CD14-positive monocyte (primary cell): ENCODE results near the gene SLC9A9. TPM values are rescaled to one million over a fixed set of nuclear protein-coding genes. Genes with fewer than 3 reads are reported as not detected.

Source experiments
- DNase-seq, 3 donors: peaks; one replicate each; pipeline ENCODE4 v3.0.0-alpha.2; 2011 to 2022
- H2AFZ ChIP-seq: 2 replicates; pipeline ENCODE4 v1.6.0; 2012; ENCODE audit warnings: mild to moderate bottlenecking, low read depth, low read length, inconsistent platforms; ENCODE audit not compliant: insufficient read depth, poor library complexity, severe bottlenecking
- H3K27ac ChIP-seq, 2 donors: 1 replicate in 1 of 2; 2 replicates in 1 of 2; pipeline ENCODE4 v1.5.1; 2012 to 2013; ENCODE audit warnings: low read length in 2 of 2, control low read depth in 1 of 2, inconsistent platforms in 1 of 2, low read depth in 1 of 2, mild to moderate bottlenecking in 1 of 2
- H3K27me3 ChIP-seq, 2 donors: one replicate each; pipeline versions ENCODE4 v1.6.0 to v1.6.1; 2011 to 2013; ENCODE audit warnings: low read length in 2 of 2; ENCODE audit not compliant: control insufficient read depth in 2 of 2, insufficient read depth in 2 of 2
- H3K36me3 ChIP-seq, 2 donors: replicated peaks in 1 of 2; 1 replicate in 1 of 2; 2 replicates in 1 of 2; pipeline versions ENCODE4 v1.5.1 to v1.6.1; 2012 to 2013; ENCODE audit warnings: low read length in 2 of 2, control low read depth in 1 of 2, inconsistent platforms in 1 of 2, mild to moderate bottlenecking in 1 of 2; ENCODE audit not compliant: insufficient read depth in 2 of 2, control insufficient read depth in 1 of 2
- H3K4me1 ChIP-seq, 2 donors: 1 replicate in 1 of 2; 2 replicates in 1 of 2; pipeline versions ENCODE4 v1.5.1 to v1.6.1; 2012 to 2013; ENCODE audit warnings: low read length in 2 of 2, control low read depth in 1 of 2, inconsistent platforms in 1 of 2, mild to moderate bottlenecking in 1 of 2, moderate library complexity in 1 of 2; ENCODE audit not compliant: insufficient read depth in 2 of 2, control insufficient read depth in 1 of 2
- H3K4me2 ChIP-seq: replicated peaks from 2 replicates; pipeline ENCODE3; 2012; ENCODE audit warnings: low read length, moderate library complexity, mild to moderate bottlenecking; ENCODE audit not compliant: poor library complexity, severe bottlenecking; ENCODE audit errors: extremely low read depth
- H3K4me3 ChIP-seq, 3 experiments: fragments of 200-600 bp in 1 of 3; sonication (generic) in 1 of 3; replicated peaks in 1 of 3; 1 replicate in 2 of 3; 2 replicates in 1 of 3; pipeline ENCODE4 v1.5.1; 2011 to 2013; ENCODE audit warnings: low read length in 3 of 3, mild to moderate bottlenecking in 3 of 3, control low read depth in 2 of 3, low read depth in 2 of 3, inconsistent platforms in 1 of 3, moderate library complexity in 1 of 3
- H3K79me2 ChIP-seq: 2 replicates; pipeline ENCODE4 v1.6.0; 2012; ENCODE audit warnings: mild to moderate bottlenecking, control low read depth, inconsistent platforms, low read length, moderate library complexity; ENCODE audit not compliant: insufficient read depth
- H3K9ac ChIP-seq: 2 replicates; pipeline ENCODE4 v1.6.0; 2017; ENCODE audit warnings: low read length, mild to moderate bottlenecking; ENCODE audit not compliant: insufficient read depth, poor library complexity, severe bottlenecking
- H3K9me3 ChIP-seq, 2 donors: replicated peaks in 1 of 2; 1 replicate in 1 of 2; 2 replicates in 1 of 2; pipeline versions ENCODE4 v1.5.1 to v1.6.1; 2012 to 2013; ENCODE audit warnings: low read length in 2 of 2, control low read depth in 1 of 2; ENCODE audit not compliant: control insufficient read depth in 1 of 2, insufficient read depth in 1 of 2
- H4K20me1 ChIP-seq: 2 replicates; pipeline ENCODE4 v1.6.0; 2012; ENCODE audit warnings: mild to moderate bottlenecking, low read length, control low read depth, moderate library complexity; ENCODE audit not compliant: insufficient read depth
- H3K27ac Mint-ChIP-seq, 7 donors: one replicate each; pipeline ENCODE4 v1.8.0; 2020; ENCODE audit warnings: mild to moderate bottlenecking in 7 of 7, mixed read lengths in 7 of 7, moderate library complexity in 6 of 7, inconsistent platforms in 2 of 7
- H3K27me3 Mint-ChIP-seq, 3 donors: one replicate each; pipeline ENCODE4 v1.8.0; 2021 to 2022; ENCODE audit warnings: low read depth in 3 of 3, mild to moderate bottlenecking in 3 of 3, mixed read lengths in 3 of 3, moderate library complexity in 3 of 3, inconsistent platforms in 1 of 3
- H3K36me3 Mint-ChIP-seq, 2 donors: one replicate each; pipeline ENCODE4 v1.8.0; 2020; ENCODE audit warnings: mixed read lengths in 2 of 2, inconsistent platforms in 1 of 2, mild to moderate bottlenecking in 1 of 2
- H3K4me1 Mint-ChIP-seq: one replicate; pipeline ENCODE4 v1.8.0; 2020; ENCODE audit warnings: mild to moderate bottlenecking, mixed read lengths
- H3K4me3 Mint-ChIP-seq, 2 donors: one replicate each; pipeline ENCODE4 v1.8.0; 2020; ENCODE audit warnings: mild to moderate bottlenecking in 2 of 2, mixed read lengths in 2 of 2, moderate library complexity in 1 of 2
- H3K9me3 Mint-ChIP-seq, 7 donors: one replicate each; pipeline ENCODE4 v1.8.0; 2020 to 2022; ENCODE audit warnings: mixed read lengths in 7 of 7, mild to moderate bottlenecking in 6 of 7, moderate library complexity in 6 of 7, inconsistent platforms in 2 of 7
- WGBS: methylation state at CpG from one replicate; pipeline ENCODE4 v1.1.5; 2013; ENCODE audit warnings: missing lambda C conversion rate; ENCODE audit not compliant: insufficient coverage; 5-methylcytosine and 5-hydroxymethylcytosine counted together
- intact Hi-C, 2 donors: fragments of 100-400 bp; cut with micrococcal nuclease; formaldehyde crosslinking; loops; one replicate each; pipeline versions ENCODE4 v1.15.0 to v1.15.1; 2023
- polyA plus RNA-seq, 3 donors: library from polyadenylated mRNA; depleted of rRNA in 1 of 3; unstranded in 2 of 3; stranded (reverse) in 1 of 3; fragments of 300-500 nt in 2 of 3; fragments of >200 nt in 1 of 3; fragmentation: Illumina TruSeq in 2 of 3; gene quantifications; 1 replicate in 2 of 3; 2 replicates in 1 of 3; pipeline ENCODE4 v1.2.3, GENCODE V29; 2012 to 2021
- TF ChIP-seq, protein P1 (sequence below): fragments of 200-600 bp; IDR thresholded peaks from one replicate; pipeline ENCODE4 v1.8.0; 2022; ENCODE audit warnings: antibody characterized with exemption, mild to moderate bottlenecking

SLC9A9 gene
- polyA plus RNA-seq, 3 donors = 14.1 to 32.8 (median 27.0) TPM

GRCh38 chr3:143511174-143511879 lies 336.9 kb downstream of the SLC9A9 start:
- Histone ChIP-seq H4K20me1 (peaks cover 3% of the 10 kb centered on the region), H3K4me2 (no peak overlapping the region), H3K27ac (no peak overlapping the region), H3K27me3 (no peaks in the 10 kb centered on the region), H3K4me3 (no peak overlapping the region), H3K4me1 (peaks cover 2 to 5% of the 10 kb centered on the region in 2 donors), H3K9me3 (no peaks in the 10 kb centered on the region), H3K79me2 (no peaks in the 10 kb centered on the region), H3K36me3 (no peaks in the 10 kb centered on the region), H3K9ac (no peak overlapping the region), H2AFZ (no peak overlapping the region)
- DNase-seq = no peak
- WGBS = 100% methylated on average over 1 of the region's 5 CpGs
- peaks cover 0 to 3% of the 10 kb centered on the region in 2 donors for H3K36me3 Mint-ChIP-seq
- no peak overlapping the region for H3K27ac Mint-ChIP-seq
- intact Hi-C loops = no loop called here
- H3K4me3 Mint-ChIP-seq = no peak overlapping the region
- peaks cover 0 to 4% (median 0%) of the 10 kb centered on the region in 7 donors for H3K9me3 Mint-ChIP-seq
- H3K4me1 Mint-ChIP-seq = peaks cover 12% of the 10 kb centered on the region
- TF ChIP-seq, protein P1, sequence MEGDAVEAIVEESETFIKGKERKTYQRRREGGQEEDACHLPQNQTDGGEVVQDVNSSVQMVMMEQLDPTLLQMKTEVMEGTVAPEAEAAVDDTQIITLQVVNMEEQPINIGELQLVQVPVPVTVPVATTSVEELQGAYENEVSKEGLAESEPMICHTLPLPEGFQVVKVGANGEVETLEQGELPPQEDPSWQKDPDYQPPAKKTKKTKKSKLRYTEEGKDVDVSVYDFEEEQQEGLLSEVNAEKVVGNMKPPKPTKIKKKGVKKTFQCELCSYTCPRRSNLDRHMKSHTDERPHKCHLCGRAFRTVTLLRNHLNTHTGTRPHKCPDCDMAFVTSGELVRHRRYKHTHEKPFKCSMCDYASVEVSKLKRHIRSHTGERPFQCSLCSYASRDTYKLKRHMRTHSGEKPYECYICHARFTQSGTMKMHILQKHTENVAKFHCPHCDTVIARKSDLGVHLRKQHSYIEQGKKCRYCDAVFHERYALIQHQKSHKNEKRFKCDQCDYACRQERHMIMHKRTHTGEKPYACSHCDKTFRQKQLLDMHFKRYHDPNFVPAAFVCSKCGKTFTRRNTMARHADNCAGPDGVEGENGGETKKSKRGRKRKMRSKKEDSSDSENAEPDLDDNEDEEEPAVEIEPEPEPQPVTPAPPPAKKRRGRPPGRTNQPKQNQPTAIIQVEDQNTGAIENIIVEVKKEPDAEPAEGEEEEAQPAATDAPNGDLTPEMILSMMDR = no peak
- H3K27me3 Mint-ChIP-seq = no peaks in the 10 kb centered on the region

DNA sequence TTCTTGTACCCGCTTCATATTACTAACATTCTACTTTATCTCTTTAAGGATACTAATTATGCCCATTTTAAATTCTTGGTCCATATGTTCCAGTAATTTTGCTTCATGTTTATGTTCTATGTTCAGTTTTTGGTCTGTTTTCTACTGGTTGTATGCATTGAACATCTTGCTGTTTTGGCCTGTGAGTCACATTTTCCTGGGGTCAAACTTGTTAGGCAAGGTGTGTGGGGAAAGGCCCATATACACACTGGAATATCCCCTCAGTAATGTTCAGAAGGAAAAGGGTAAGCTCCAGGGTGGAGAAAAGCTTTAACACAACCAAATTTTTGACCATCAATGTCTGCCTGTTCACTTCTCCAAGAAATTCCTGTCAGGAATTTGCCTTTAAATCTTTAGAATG lies 337.7 kb downstream of the SLC9A9 start:
- Mint-ChIP-seq H3K36me3 (peaks cover 0 to 3% of the 10 kb centered on the region in 2 donors), H3K4me3 (no peak overlapping the region), H3K4me1 (peaks cover 17% of the 10 kb centered on the region), H3K9me3 (peaks cover 0 to 4% (median 0%) of the 10 kb centered on the region in 7 donors), H3K27ac (no peak overlapping the region), H3K27me3 (no peaks in the 10 kb centered on the region)
- Histone ChIP-seq H3K4me2 (no peak overlapping the region), H3K36me3 (no peaks in the 10 kb centered on the region), H4K20me1 (peaks cover 1% of the 10 kb centered on the region), H2AFZ (no peak overlapping the region), H3K9me3 (no peaks in the 10 kb centered on the region), H3K4me3 (no peak overlapping the region), H3K27me3 (no peaks in the 10 kb centered on the region), H3K27ac (no peak overlapping the region), H3K9ac (no peak overlapping the region), H3K4me1 (peaks cover 6 to 12% of the 10 kb centered on the region in 2 donors), H3K79me2 (no peaks in the 10 kb centered on the region)
- no peak for DNase-seq
- no CpG with 5 or more reads among the region's 1 CpG for WGBS
- TF ChIP-seq, protein P1 = no peak
- intact Hi-C loops = no loop called here
